Hepatocyte (in vitro differentiated cells): ENCODE measurements around the gene FAM9C.

Experiments
- EZH2 ChIP-seq: fragments of 200-600 bp; sonication (generic); IDR thresholded peaks from 2 replicates; pipeline ENCODE4 v1.6.1; 2016; ENCODE audit warnings: antibody characterized with exemption, mild to moderate bottlenecking, borderline replicate concordance
- TF ChIP-seq, protein P1 (sequence below): fragments of 200-600 bp; sonication (generic); IDR thresholded peaks from 2 replicates; pipeline ENCODE4 v1.5.1; 2016; ENCODE audit warnings: antibody characterized with exemption, mild to moderate bottlenecking; ENCODE audit not compliant: poor library complexity

DNA sequence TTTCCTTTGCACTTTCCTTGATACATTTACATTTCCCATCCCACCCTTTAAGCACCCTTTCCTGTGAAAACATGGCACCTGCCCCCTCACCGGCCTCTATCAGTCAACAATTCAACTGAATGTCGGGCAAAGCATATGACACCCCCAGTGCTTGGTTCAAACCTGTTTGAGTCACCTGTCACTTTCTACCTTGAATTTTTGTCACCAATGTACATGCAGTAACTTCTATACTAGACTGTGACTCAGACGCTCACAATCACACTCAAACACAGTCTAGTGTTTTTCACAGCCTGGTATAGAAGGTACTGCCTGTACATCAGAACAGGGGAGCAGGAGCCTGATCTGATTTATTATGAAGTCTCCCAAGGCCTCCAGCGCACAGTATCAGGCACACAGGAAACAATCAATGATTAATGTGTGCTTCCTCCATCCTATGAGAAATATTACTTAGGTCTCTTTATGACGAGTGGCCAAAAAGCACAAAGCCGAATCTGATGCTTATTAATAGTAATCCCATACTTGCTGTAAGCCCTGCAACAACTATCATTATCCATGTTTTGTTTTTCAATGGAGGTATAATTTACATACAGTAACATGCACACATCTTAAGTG lies 49.2 kb upstream of the FAM9C start:
- TF ChIP-seq, protein P1, sequence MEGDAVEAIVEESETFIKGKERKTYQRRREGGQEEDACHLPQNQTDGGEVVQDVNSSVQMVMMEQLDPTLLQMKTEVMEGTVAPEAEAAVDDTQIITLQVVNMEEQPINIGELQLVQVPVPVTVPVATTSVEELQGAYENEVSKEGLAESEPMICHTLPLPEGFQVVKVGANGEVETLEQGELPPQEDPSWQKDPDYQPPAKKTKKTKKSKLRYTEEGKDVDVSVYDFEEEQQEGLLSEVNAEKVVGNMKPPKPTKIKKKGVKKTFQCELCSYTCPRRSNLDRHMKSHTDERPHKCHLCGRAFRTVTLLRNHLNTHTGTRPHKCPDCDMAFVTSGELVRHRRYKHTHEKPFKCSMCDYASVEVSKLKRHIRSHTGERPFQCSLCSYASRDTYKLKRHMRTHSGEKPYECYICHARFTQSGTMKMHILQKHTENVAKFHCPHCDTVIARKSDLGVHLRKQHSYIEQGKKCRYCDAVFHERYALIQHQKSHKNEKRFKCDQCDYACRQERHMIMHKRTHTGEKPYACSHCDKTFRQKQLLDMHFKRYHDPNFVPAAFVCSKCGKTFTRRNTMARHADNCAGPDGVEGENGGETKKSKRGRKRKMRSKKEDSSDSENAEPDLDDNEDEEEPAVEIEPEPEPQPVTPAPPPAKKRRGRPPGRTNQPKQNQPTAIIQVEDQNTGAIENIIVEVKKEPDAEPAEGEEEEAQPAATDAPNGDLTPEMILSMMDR, result no peak
- no peak for TF ChIP-seq EZH2
